Suprapubic skin (tissue), 3 donors: ENCODE measurements around the gene SETD3.

ENCODE experiments used
- CTCF ChIP-seq, 2 donors: fragments of 200-600 bp in 1 of 2; fragments of 450-650 bp in 1 of 2; sonication (generic) in 1 of 2; IDR thresholded peaks; one replicate each; pipeline ENCODE4 v1.5.1; 2016 to 2019; ENCODE audit warnings: antibody characterized with exemption in 2 of 2, mild to moderate bottlenecking in 1 of 2, moderate library complexity in 1 of 2
- POLR2A ChIP-seq, 2 donors: fragments of 450-650 bp; IDR thresholded peaks; one replicate each; pipeline ENCODE4 v1.6.1; 2017; ENCODE audit warnings: antibody characterized with exemption in 2 of 2, mild to moderate bottlenecking in 2 of 2, moderate library complexity in 2 of 2

DNA sequence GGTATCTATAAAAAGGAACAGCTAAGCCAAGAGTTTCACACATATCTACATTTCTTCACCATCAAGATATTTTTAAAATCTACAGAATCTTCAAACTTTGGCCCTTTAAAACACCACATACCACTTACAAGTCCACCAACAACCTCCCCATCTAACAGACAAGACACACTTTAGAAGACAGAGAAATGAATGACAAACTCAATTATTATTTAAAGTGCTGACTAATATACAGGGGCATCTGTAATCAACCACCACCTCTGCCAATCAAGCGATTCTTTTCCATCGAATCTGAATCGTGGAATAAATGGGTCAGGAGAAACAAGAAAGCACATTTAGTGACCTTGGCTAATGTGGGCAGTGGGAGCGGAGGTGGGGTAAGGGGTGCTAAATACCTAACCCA lies 7.7 kb downstream of the SETD3 start:
- no peak for TF ChIP-seq CTCF (IDR thresholded peaks at IDR 0.05)
- TF ChIP-seq POLR2A (IDR thresholded peaks at IDR 0.05): no peak
